H9 (cell line): Measurements from ENCODE around the gene SAT2. TPM values are rescaled to one million over a fixed set of nuclear protein-coding genes. Genes with fewer than 3 reads are reported as not detected.

Source experiments
- DNase-seq: peaks from one replicate; pipeline ENCODE4 v3.0.0-alpha.2; 2017
- H2AFZ ChIP-seq: one replicate; pipeline ENCODE4 v1.6.1; 2013; ENCODE audit warnings: mild to moderate bottlenecking, low read length, control low read depth, moderate library complexity
- H2AK5ac ChIP-seq: 2 replicates; pipeline ENCODE4 v1.6.1; 2013; ENCODE audit warnings: low read length, control low read depth, mixed read lengths; ENCODE audit not compliant: insufficient read length
- H2BK120ac ChIP-seq: one replicate; pipeline ENCODE4 v1.6.1; 2013; ENCODE audit warnings: low read depth, mild to moderate bottlenecking, low read length, control low read depth, inconsistent platforms; ENCODE audit not compliant: poor library complexity, severe bottlenecking
- H2BK12ac ChIP-seq: 2 replicates; pipeline ENCODE4 v1.6.1; 2013; ENCODE audit warnings: low read length, control low read depth, mixed read lengths, low read depth; ENCODE audit not compliant: insufficient read length
- H2BK15ac ChIP-seq: 2 replicates; pipeline ENCODE4 v1.6.1; 2013; ENCODE audit warnings: low read depth, low read length, control low read depth
- H2BK20ac ChIP-seq: one replicate; pipeline ENCODE4 v1.6.1; 2013; ENCODE audit warnings: low read depth, mild to moderate bottlenecking, low read length, control low read depth, inconsistent platforms; ENCODE audit not compliant: poor library complexity, severe bottlenecking
- H2BK5ac ChIP-seq: 2 replicates; pipeline ENCODE4 v1.6.1; 2013; ENCODE audit warnings: low read length, control low read depth, mixed read lengths; ENCODE audit not compliant: insufficient read length
- H3K14ac ChIP-seq: 2 replicates; pipeline ENCODE4 v1.6.1; 2013; ENCODE audit warnings: low read length, control low read depth; ENCODE audit not compliant: insufficient read depth
- H3K18ac ChIP-seq: 2 replicates; pipeline ENCODE4 v1.6.1; 2013; ENCODE audit warnings: low read depth, mild to moderate bottlenecking, mixed read lengths, low read length, control low read depth; ENCODE audit not compliant: insufficient read length
- H3K23ac ChIP-seq: 2 replicates; pipeline ENCODE4 v1.6.1; 2013; ENCODE audit warnings: low read length, control low read depth, mixed read lengths, low read depth; ENCODE audit not compliant: insufficient read length
- H3K23me2 ChIP-seq: 2 replicates; pipeline ENCODE4 v1.6.1; 2013; ENCODE audit warnings: low read depth, mild to moderate bottlenecking, mixed read lengths, low read length, control low read depth; ENCODE audit not compliant: insufficient read length, poor library complexity, severe bottlenecking
- H3K27ac ChIP-seq: 2 replicates; pipeline ENCODE4 v1.5.1; 2013; ENCODE audit warnings: low read length, control low read depth, mixed read lengths, low read depth; ENCODE audit not compliant: insufficient read length
- H3K27me3 ChIP-seq: 2 replicates; pipeline ENCODE4 v1.6.1; 2013; ENCODE audit warnings: low read length, control low read depth, inconsistent platforms; ENCODE audit not compliant: insufficient read depth
- H3K4ac ChIP-seq: 2 replicates; pipeline ENCODE4 v1.6.1; 2013; ENCODE audit warnings: low read depth, mild to moderate bottlenecking, control low read depth, inconsistent platforms, low read length, moderate library complexity
- H3K4me1 ChIP-seq: 2 replicates; pipeline ENCODE4 v1.6.1; 2013; ENCODE audit warnings: low read length, control low read depth, inconsistent platforms; ENCODE audit not compliant: insufficient read depth
- H3K4me2 ChIP-seq: 2 replicates; pipeline ENCODE4 v1.6.1; 2013; ENCODE audit warnings: low read length, control low read depth, mixed read lengths; ENCODE audit not compliant: insufficient read length, insufficient read depth
- H3K56ac ChIP-seq: 2 replicates; pipeline ENCODE4 v1.6.1; 2013; ENCODE audit warnings: low read depth, mild to moderate bottlenecking, mixed read lengths, low read length, control low read depth; ENCODE audit not compliant: insufficient read length
- H3K79me1 ChIP-seq: 2 replicates; pipeline ENCODE4 v1.6.1; 2013; ENCODE audit warnings: low read depth, mild to moderate bottlenecking, moderate library complexity, low read length, control low read depth, inconsistent platforms; ENCODE audit not compliant: insufficient read depth, poor library complexity, severe bottlenecking
- H3K79me2 ChIP-seq: 2 replicates; pipeline ENCODE4 v1.6.1; 2013; ENCODE audit warnings: low read length, control low read depth, inconsistent platforms; ENCODE audit not compliant: insufficient read depth
- H3K9ac ChIP-seq: 2 replicates; pipeline ENCODE4 v1.6.1; 2013; ENCODE audit warnings: low read length, control low read depth, mixed read lengths; ENCODE audit not compliant: insufficient read length; ENCODE audit errors: extremely low read depth
- H3K9me3 ChIP-seq: one replicate; pipeline ENCODE4 v1.6.1; 2013; ENCODE audit warnings: low read depth, low read length, inconsistent platforms; ENCODE audit not compliant: control insufficient read depth
- H3T11ph ChIP-seq: one replicate; pipeline ENCODE4 v1.6.1; 2013; ENCODE audit warnings: mild to moderate bottlenecking, low read length, control low read depth, inconsistent platforms
- H4K20me1 ChIP-seq: one replicate; pipeline ENCODE4 v1.6.1; 2013; ENCODE audit not compliant: control insufficient read depth, insufficient read length, insufficient read depth
- H4K5ac ChIP-seq: 2 replicates; pipeline ENCODE4 v1.6.1; 2013; ENCODE audit warnings: low read depth, mild to moderate bottlenecking, mixed read lengths, low read length, control low read depth; ENCODE audit not compliant: insufficient read length
- H4K8ac ChIP-seq: replicated peaks from 2 replicates; pipeline ENCODE4 v1.6.1; 2013; ENCODE audit warnings: low read length, control low read depth, mixed read lengths, low read depth; ENCODE audit not compliant: insufficient read length
- H4K91ac ChIP-seq: 2 replicates; pipeline ENCODE4 v1.6.1; 2013; ENCODE audit warnings: low read depth, mild to moderate bottlenecking, moderate library complexity, mixed read lengths, low read length, control low read depth; ENCODE audit not compliant: insufficient read length
- H3K27ac Mint-ChIP-seq, 3 experiments: 2 replicates in 2 of 3; 3 replicates in 1 of 3; pipeline ENCODE4 v1.8.0; 2020 to 2021; ENCODE audit warnings: mixed read lengths in 3 of 3, mild to moderate bottlenecking in 1 of 3, moderate library complexity in 1 of 3
- H3K27me3 Mint-ChIP-seq: 2 replicates; pipeline ENCODE4 v1.8.0; 2021; ENCODE audit warnings: low read depth, mild to moderate bottlenecking, moderate library complexity, mixed read lengths
- H3K36me3 Mint-ChIP-seq, 3 experiments: 2 replicates in 2 of 3; 3 replicates in 1 of 3; pipeline ENCODE4 v1.8.0; 2020 to 2021; ENCODE audit warnings: low read depth in 3 of 3, mixed read lengths in 3 of 3; ENCODE audit not compliant: insufficient read depth in 1 of 3
- H3K4me1 Mint-ChIP-seq, 2 experiments: 2 replicates each; pipeline ENCODE4 v1.8.0; 2020; ENCODE audit warnings: mixed read lengths in 2 of 2
- H3K4me3 Mint-ChIP-seq, 2 experiments: 2 replicates in 1 of 2; 3 replicates in 1 of 2; pipeline ENCODE4 v1.8.0; 2020 to 2021; ENCODE audit warnings: mild to moderate bottlenecking in 2 of 2, mixed read lengths in 2 of 2, moderate library complexity in 1 of 2
- H3K9me3 Mint-ChIP-seq, 2 experiments: 2 replicates in 1 of 2; 3 replicates in 1 of 2; pipeline ENCODE4 v1.8.0; 2020; ENCODE audit warnings: mild to moderate bottlenecking in 2 of 2, mixed read lengths in 2 of 2, moderate library complexity in 1 of 2
- CTCF ChIP-seq: fragments of 200-600 bp; sonication (generic); conservative IDR thresholded peaks from 3 replicates; pipeline ENCODE4 v1.8.0; 2021; ENCODE audit warnings: antibody characterized with exemption, mild to moderate bottlenecking
- WGBS: extraction: QIAGEN DNeasy Blood & Tissue Kit; methylation state at CpG from one replicate; pipeline ENCODE4 v1.1.7; 2013; ENCODE audit warnings: missing lambda C conversion rate, low lambda C conversion rate, mixed read lengths; ENCODE audit not compliant: insufficient read length; ENCODE audit errors: extremely low coverage; 5-methylcytosine and 5-hydroxymethylcytosine counted together
- total RNA-seq: library from RNA; stranded (reverse); gene quantifications from 2 replicates; pipeline ENCODE4 v1.2.1, GENCODE V29; 2021

The SAT2 gene
- total RNA-seq, 1 experiment from 2014 or later, result 72.1 TPM

GRCh38 chr17:7623661-7624060, 4.0 kb downstream of the SAT2 start:
- no peak overlapping the region for H3K14ac ChIP-seq
- no peak overlapping the region for H3K27ac ChIP-seq
- H2AK5ac ChIP-seq, result no peak overlapping the region
- no peak overlapping the region for H3K18ac ChIP-seq
- no peaks in the 10 kb centered on the region for H3K9me3 ChIP-seq
- no peak for TF ChIP-seq CTCF
- H3K27ac Mint-ChIP-seq, result peak overlapping the region in 2 of 3 experiments; percentile 55 to 87; a peak in 2 of 7 replicates
- no peaks in the 10 kb centered on the region for H3K4me1 ChIP-seq
- peaks cover 8% of the 10 kb centered on the region for H3K23me2 ChIP-seq
- no peak overlapping the region for H3K4me2 ChIP-seq
- no peak overlapping the region for H3K56ac ChIP-seq
- no peaks in the 10 kb centered on the region for H4K20me1 ChIP-seq
- no peaks in the 10 kb centered on the region for H3K27me3 Mint-ChIP-seq
- H2BK5ac ChIP-seq, result no peak overlapping the region
- no peak overlapping the region for H3K4me3 Mint-ChIP-seq
- H4K8ac ChIP-seq, result no peak overlapping the region
- no peaks in the 10 kb centered on the region for H3K79me2 ChIP-seq
- H3K4ac ChIP-seq, result no peak overlapping the region
- H3K9ac ChIP-seq, result no peak overlapping the region
- H3K36me3 Mint-ChIP-seq, result peaks cover 4 to 19% (median 15%) of the 10 kb centered on the region in 3 experiments
- H3K4me1 Mint-ChIP-seq, result peaks cover 8 to 10% of the 10 kb centered on the region in 2 experiments
- H2BK20ac ChIP-seq, result no peak overlapping the region
- no peak overlapping the region for H2BK15ac ChIP-seq
- WGBS, result no CpG with 5 or more reads among the region's 5 CpGs
- no peak for DNase-seq
- no peak overlapping the region for H4K5ac ChIP-seq
- H3K27me3 ChIP-seq, result no peaks in the 10 kb centered on the region
- H2BK12ac ChIP-seq, result no peak overlapping the region
- H2AFZ ChIP-seq, result no peak overlapping the region
- no peak overlapping the region for H4K91ac ChIP-seq
- H3T11ph ChIP-seq, result no peak overlapping the region
- no peaks in the 10 kb centered on the region for H3K9me3 Mint-ChIP-seq
- no peak overlapping the region for H2BK120ac ChIP-seq
- H3K79me1 ChIP-seq, result no peaks in the 10 kb centered on the region
- no peak overlapping the region for H3K23ac ChIP-seq
